HG03103 (cell line): Measurements from ENCODE around the gene USP43.
"Not testable (repeated sequence)": the region's sequence is repeated elsewhere in the genome, so short reads cannot be mapped to it uniquely, and the experiment has no call there.

ENCODE experiments used
- ATAC-seq: cut with Tn5 transposase; IDR thresholded peaks from one replicate; pipeline ENCODE4 v1.9.1; 2021; ENCODE audit warnings: low read depth; ENCODE audit not compliant: unreplicated experiment

The USP43 gene

GRCh38 chr17:9644910-9645751, at the start of gene USP43:
TSS of gene USP43 (plus strand) at chr17:9645517. CDS start at chr17:9645633, 116 bp downstream.
- no peak for ATAC-seq

GRCh38 chr17:9597638-9598037, 47.7 kb upstream of the USP43 start:
- ATAC-seq, result not testable (repeated sequence)

GRCh38 chr17:9598661-9599060, 46.7 kb upstream of the USP43 start:
- no peak for ATAC-seq

GRCh38 chr17:9604583-9604982, 40.7 kb upstream of the USP43 start:
- not testable (repeated sequence) for ATAC-seq

GRCh38 chr17:9606453-9606852, 38.9 kb upstream of the USP43 start:
- ATAC-seq, result no peak

GRCh38 chr17:9607058-9607457, 38.3 kb upstream of the USP43 start:
- ATAC-seq, result not testable (repeated sequence)

- no peak for ATAC-seq
Observed at GRCh38 chr17:9611557-9611956, 33.8 kb upstream of the USP43 start.

GRCh38 chr17:9612006-9612405, 33.3 kb upstream of the USP43 start:
- ATAC-seq, result no peak

- ATAC-seq, result no peak
Observed at GRCh38 chr17:9615486-9615885, 29.8 kb upstream of the USP43 start.

GRCh38 chr17:9622961-9623360, 22.4 kb upstream of the USP43 start:
- no peak for ATAC-seq

- ATAC-seq, result no peak
Observed at GRCh38 chr17:9628509-9628908, 16.8 kb upstream of the USP43 start.

GRCh38 chr17:9632741-9633140, 12.6 kb upstream of the USP43 start:
- no peak for ATAC-seq

- no peak for ATAC-seq
Observed at GRCh38 chr17:9635340-9635739, 10.0 kb upstream of the USP43 start.

GRCh38 chr17:9636501-9636900, 8.8 kb upstream of the USP43 start:
- no peak for ATAC-seq

- not testable (repeated sequence) for ATAC-seq
Observed at GRCh38 chr17:9640388-9640787, 4.9 kb upstream of the USP43 start.

- no peak for ATAC-seq
Observed at GRCh38 chr17:9643611-9644010, 1.7 kb upstream of the USP43 start.

GRCh38 chr17:9645851-9646545, 681 bp downstream of the USP43 start:
- no peak for ATAC-seq

- ATAC-seq, result no peak
Observed at GRCh38 chr17:9646546-9646885, 1.2 kb downstream of the USP43 start.

- no peak for ATAC-seq
Observed at GRCh38 chr17:9647014-9647413, 1.7 kb downstream of the USP43 start.

GRCh38 chr17:9648521-9649110, 3.3 kb downstream of the USP43 start:
- ATAC-seq, result no peak

GRCh38 chr17:9658593-9659211, 13.4 kb downstream of the USP43 start:
- ATAC-seq, result no peak
